Upper lobe of left lung (tissue), 4 donors: Measurements from ENCODE around the gene AHCYL2.

Experiments
- CTCF ChIP-seq, 6 experiments: fragments of 450-650 bp in 4 of 6; fragments of 200-600 bp in 2 of 6; sonication (generic) in 2 of 6; IDR thresholded peaks; one replicate each; pipeline ENCODE4 v1.5.1; 2016 to 2019; ENCODE audit warnings: antibody characterized with exemption in 6 of 6
- EP300 ChIP-seq, 4 donors: sonication (generic); formaldehyde crosslinking; IDR thresholded peaks; one replicate each; pipeline ENCODE4 v1.5.1; 2017; ENCODE audit warnings: antibody characterized with exemption in 4 of 4, control low read depth in 2 of 4
- POLR2A ChIP-seq, 4 donors: fragments of 450-650 bp; IDR thresholded peaks; one replicate each; pipeline ENCODE4 v1.5.1; 2016 to 2017; ENCODE audit warnings: antibody characterized with exemption in 4 of 4, mild to moderate bottlenecking in 2 of 4

DNA sequence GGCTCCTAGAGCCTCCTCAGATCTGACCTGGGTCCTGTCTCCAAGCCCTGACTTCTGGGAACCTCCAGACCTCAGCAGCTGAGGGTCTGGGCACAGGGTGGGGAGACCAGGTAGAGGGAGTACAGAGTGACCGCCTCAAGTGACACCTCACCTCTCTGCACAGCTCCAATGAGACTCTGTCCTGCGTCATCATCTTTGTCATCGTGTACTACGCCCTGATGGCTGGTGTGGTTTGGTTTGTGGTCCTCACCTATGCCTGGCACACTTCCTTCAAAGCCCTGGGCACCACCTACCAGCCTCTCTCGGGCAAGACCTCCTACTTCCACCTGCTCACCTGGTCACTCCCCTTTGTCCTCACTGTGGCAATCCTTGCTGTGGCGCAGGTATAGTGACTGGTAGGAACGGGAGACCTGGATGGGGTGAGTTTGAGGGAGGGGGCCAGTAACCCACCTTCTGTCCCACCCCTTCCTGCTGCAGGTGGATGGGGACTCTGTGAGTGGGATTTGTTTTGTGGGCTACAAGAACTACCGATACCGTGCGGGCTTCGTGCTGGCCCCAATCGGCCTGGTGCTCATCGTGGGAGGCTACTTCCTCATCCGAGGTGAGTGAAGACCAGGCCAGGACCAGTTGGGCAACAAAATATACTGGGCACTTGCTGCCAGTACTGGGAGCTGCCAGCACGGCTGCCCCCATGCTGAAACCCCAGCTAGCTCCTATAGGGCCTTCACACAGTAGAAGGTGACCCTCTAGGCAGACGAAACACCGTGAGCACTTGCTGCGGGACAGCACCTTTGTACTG, 18.6 kb upstream of the AHCYL2 start:
- no peak for TF ChIP-seq CTCF (IDR thresholded peaks at IDR 0.05)
- no peak for TF ChIP-seq POLR2A (IDR thresholded peaks at IDR 0.05)
- no peak for TF ChIP-seq EP300 (IDR thresholded peaks at IDR 0.05)
